ENCODE results near the gene TBATA. TPM values are rescaled to one million over a fixed set of nuclear protein-coding genes. Genes with fewer than 3 reads are reported as not detected.

The TBATA gene
- total RNA-seq = not detected

- Histone ChIP-seq H3K36me3 (no peaks in the 10 kb centered on the region), H3K27ac (no peak within 1 kb of the TSS), H3K27me3 (no peaks in the 10 kb centered on the region), H3K4me1 (no peaks in the 10 kb centered on the region), H3K9me3 (no peaks in the 10 kb centered on the region), H3K4me3 (no peak within 1 kb of the TSS)
- no peak for DNase-seq
- intact Hi-C loops (cut with DNase I; ENCODE audit: low total_unique reads) = no loop called here
- TF ChIP-seq POLR2A (IDR thresholded peaks at IDR 0.05) = no peak
- no peak for TF ChIP-seq CTCF (IDR thresholded peaks at IDR 0.05)
Measured at GRCh38 chr10:70785190-70785589, at the start of gene TBATA. TSS of gene TBATA (minus strand) at chr10:70785377. CDS start at chr10:70783379, 1,998 bp downstream.

- no peaks in the 10 kb centered on the region for H3K27me3 ChIP-seq
- no peak overlapping the region for H3K27ac ChIP-seq
- H3K4me1 ChIP-seq = peaks cover 0 to 11% of the 10 kb centered on the region in 2 donors
- intact Hi-C loops (cut with DNase I; ENCODE audit: low total_unique reads) = no loop called here
- no peaks in the 10 kb centered on the region for H3K36me3 ChIP-seq
- no peaks in the 10 kb centered on the region for H3K9me3 ChIP-seq
- no peak for DNase-seq
- H3K4me3 ChIP-seq = no peak overlapping the region
- TF ChIP-seq CTCF (IDR thresholded peaks at IDR 0.05) (no peak), POLR2A (IDR thresholded peaks at IDR 0.05) (no peak)
Measured at GRCh38 chr10:70834441-70835151, 49.4 kb upstream of the TBATA start.

- TF ChIP-seq POLR2A (IDR thresholded peaks at IDR 0.05) (no peak), CTCF (IDR thresholded peaks at IDR 0.05) (no peak)
- intact Hi-C loops (cut with DNase I; ENCODE audit: low total_unique reads) = no loop called here
- H3K27ac ChIP-seq = peak overlapping the region in 1 of 2 donors; percentile 31
- H3K4me3 ChIP-seq = no peak overlapping the region
- H3K4me1 ChIP-seq = peaks cover 0 to 11% of the 10 kb centered on the region in 2 donors
- DNase-seq = no peak
- H3K27me3 ChIP-seq = no peaks in the 10 kb centered on the region
- H3K36me3 ChIP-seq = no peaks in the 10 kb centered on the region
- H3K9me3 ChIP-seq = no peaks in the 10 kb centered on the region
Measured at GRCh38 chr10:70834021-70834420, 48.8 kb upstream of the TBATA start.

- no peak for DNase-seq
- Histone ChIP-seq H3K27ac (peak overlapping the region in 1 of 2 donors; percentile 31), H3K27me3 (no peaks in the 10 kb centered on the region), H3K4me3 (no peak overlapping the region), H3K36me3 (no peaks in the 10 kb centered on the region), H3K4me1 (peaks cover 0 to 11% of the 10 kb centered on the region in 2 donors), H3K9me3 (no peaks in the 10 kb centered on the region)
- intact Hi-C loops (cut with DNase I; ENCODE audit: low total_unique reads) = no loop called here
- TF ChIP-seq CTCF (IDR thresholded peaks at IDR 0.05) (no peak), POLR2A (IDR thresholded peaks at IDR 0.05) (no peak)
Measured at GRCh38 chr10:70833601-70834000, 48.4 kb upstream of the TBATA start.

- DNase-seq = no peak
- intact Hi-C loops (cut with DNase I; ENCODE audit: low total_unique reads) = no loop called here
- Histone ChIP-seq H3K4me3 (no peak overlapping the region), H3K36me3 (no peaks in the 10 kb centered on the region), H3K9me3 (no peaks in the 10 kb centered on the region), H3K4me1 (peaks cover 0 to 11% of the 10 kb centered on the region in 2 donors), H3K27me3 (no peaks in the 10 kb centered on the region), H3K27ac (peak overlapping the region in 1 of 2 donors; percentile 31)
- TF ChIP-seq POLR2A (IDR thresholded peaks at IDR 0.05) (no peak), CTCF (IDR thresholded peaks at IDR 0.05) (no peak)
Measured at GRCh38 chr10:70832852-70833528, 47.8 kb upstream of the TBATA start.

All from uterus (tissue), 4 donors.